ENCODE data around the gene ARFGAP3.
A peak's percentile ranks its signal among the peaks of the same experiment; 100 is the strongest.

Gene ARFGAP3

GRCh38 chr22:42816336-42816735 lies 40.7 kb downstream of the ARFGAP3 start:
- no peak for DNase-seq

GRCh38 chr22:42814616-42815015 lies 42.5 kb downstream of the ARFGAP3 start:
- DNase-seq: no peak

- no peak for DNase-seq
Measured at GRCh38 chr22:42814215-42814614, 42.9 kb downstream of the ARFGAP3 start.

- no peak for DNase-seq
Measured at GRCh38 chr22:42813501-42813900, 43.6 kb downstream of the ARFGAP3 start.

GRCh38 chr22:42811459-42811858 lies 45.6 kb downstream of the ARFGAP3 start:
- no peak for DNase-seq

- DNase-seq: peak; percentile 64 to 82 (median 82)
Measured at GRCh38 chr22:42808521-42808920, 48.6 kb downstream of the ARFGAP3 start.

GRCh38 chr22:42807185-42807584 lies 49.9 kb downstream of the ARFGAP3 start:
- no peak for DNase-seq

GRCh38 chr22:42805998-42806830 lies 50.9 kb downstream of the ARFGAP3 start:
- no peak for DNase-seq

- no peak for DNase-seq
Measured at GRCh38 chr22:42805016-42805997, 51.8 kb downstream of the ARFGAP3 start.

- no peak for DNase-seq
Measured at GRCh38 chr22:42803389-42803788, 53.7 kb downstream of the ARFGAP3 start.

GRCh38 chr22:42801252-42802080 lies 55.6 kb downstream of the ARFGAP3 start:
- no peak for DNase-seq

- no peak for DNase-seq
Measured at GRCh38 chr22:42800451-42801251, 56.4 kb downstream of the ARFGAP3 start.

- DNase-seq: no peak
Measured at GRCh38 chr22:42799461-42800405, 57.3 kb downstream of the ARFGAP3 start.

- DNase-seq: no peak
Measured at GRCh38 chr22:42799061-42799460, 58.0 kb downstream of the ARFGAP3 start.

- peak; percentile 52 to 80 (median 74) for DNase-seq
Measured at GRCh38 chr22:42797011-42797410, 60.1 kb downstream of the ARFGAP3 start.

GRCh38 chr22:42796081-42796480 lies 61.0 kb downstream of the ARFGAP3 start:
- DNase-seq: no peak

GRCh38 chr22:42794551-42795510 lies 62.2 kb downstream of the ARFGAP3 start:
- no peak for DNase-seq

- no peak for DNase-seq
Measured at GRCh38 chr22:42793848-42794405, 63.1 kb downstream of the ARFGAP3 start.

All from suppressor macrophage (primary cell).